Activated CD4-positive, alpha-beta memory T cell treated with anti-CD3 and anti-CD28 coated beads for 36 hours (primary cell): ENCODE measurements around the gene PAXX. TPM values are rescaled to one million over a fixed set of nuclear protein-coding genes. Genes with fewer than 3 reads are reported as not detected.

Experiments used
- CTCF ChIA-PET: fragments of 350-600 bp; sonication (Branson Sonifier 250); formaldehyde crosslinking; loops from one replicate; lab custom pipeline; 2021; ENCODE audit warnings: antibody characterized with exemption, inconsistent platforms; lab: Charles Lee
- POLR2A ChIA-PET: fragments of 350-600 bp; sonication (Branson Sonifier 250); formaldehyde crosslinking; loops from one replicate; lab custom pipeline; 2021; ENCODE audit warnings: antibody characterized with exemption; lab: Charles Lee
- DNase-seq: peaks from one replicate; pipeline ENCODE4 v3.0.0-alpha.2; 2020
- H3K27ac Mint-ChIP-seq: one replicate; pipeline ENCODE4 v1.8.0; 2021; ENCODE audit warnings: mixed read lengths
- H3K27me3 Mint-ChIP-seq: one replicate; pipeline ENCODE4 v1.8.0; 2021; ENCODE audit warnings: mixed read lengths
- H3K36me3 Mint-ChIP-seq: one replicate; pipeline ENCODE4 v1.8.0; 2021; ENCODE audit warnings: mixed read lengths
- H3K4me1 Mint-ChIP-seq: one replicate; pipeline ENCODE4 v1.8.0; 2021; ENCODE audit warnings: low read depth, mixed read lengths
- H3K4me3 Mint-ChIP-seq: one replicate; pipeline ENCODE4 v1.8.0; 2021; ENCODE audit warnings: mild to moderate bottlenecking, mixed read lengths
- H3K9me3 Mint-ChIP-seq: one replicate; pipeline ENCODE4 v1.8.0; 2021; ENCODE audit warnings: mixed read lengths
- intact Hi-C: fragments of 100-400 bp; cut with micrococcal nuclease; formaldehyde crosslinking; loops from one replicate; pipeline ENCODE4 v1.15.1; 2023
- total RNA-seq, 2 experiments: library from RNA; stranded (reverse); gene quantifications; one replicate each; pipeline ENCODE4 v1.2.3, GENCODE V29; 2021

The PAXX gene
- total RNA-seq, 2 experiments from 2014 or later: 71.0 to 71.2 TPM

DNA sequence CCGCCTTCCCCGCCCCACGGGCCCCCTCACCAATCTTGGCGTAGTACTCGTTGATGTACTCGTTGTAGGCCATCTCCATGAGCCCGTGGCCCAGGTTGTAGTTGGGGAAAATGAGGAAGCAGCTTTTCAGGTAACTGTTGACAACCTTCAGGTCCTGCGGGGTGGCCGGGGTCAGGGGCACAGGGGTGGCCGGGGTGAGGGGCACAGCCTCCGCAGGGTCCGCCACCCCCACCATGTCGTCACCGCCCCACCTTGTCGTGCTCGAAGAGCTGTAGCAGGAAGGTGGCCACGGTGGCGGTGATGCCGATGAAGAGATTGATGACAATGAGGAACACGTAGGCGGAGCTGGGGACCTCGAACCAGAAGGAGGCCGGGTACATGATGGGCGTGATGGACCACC is 18.9 kb downstream of the PAXX start:
- POLR2A ChIA-PET: no interaction called here
- CTCF ChIA-PET: interaction anchor here (1.3 kb wide), 1 partner anchor 24 kb away, joined by 4 read pairs; no protein-coding TSS in a partner anchor
- intact Hi-C loops: no loop called here
- DNase-seq: no peak
- Mint-ChIP-seq H3K4me1 (peaks cover 2% of the 10 kb centered on the region), H3K9me3 (no peaks in the 10 kb centered on the region), H3K36me3 (no peaks in the 10 kb centered on the region), H3K4me3 (no peak overlapping the region), H3K27ac (no peak overlapping the region), H3K27me3 (no peaks in the 10 kb centered on the region)

GRCh38 chr9:137011907-137012675 is 19.9 kb downstream of the PAXX start:
- no peaks in the 10 kb centered on the region for H3K4me1 Mint-ChIP-seq
- no peak overlapping the region for H3K4me3 Mint-ChIP-seq
- no peaks in the 10 kb centered on the region for H3K27me3 Mint-ChIP-seq
- CTCF ChIA-PET: interaction anchor here (1.3 kb wide), 1 partner anchor 23 kb away, joined by 4 read pairs; no protein-coding TSS in a partner anchor
- no peaks in the 10 kb centered on the region for H3K9me3 Mint-ChIP-seq
- no peaks in the 10 kb centered on the region for H3K36me3 Mint-ChIP-seq
- POLR2A ChIA-PET: no interaction called here
- H3K27ac Mint-ChIP-seq: no peak overlapping the region
- no peak for DNase-seq
- intact Hi-C loops: no loop called here

DNA sequence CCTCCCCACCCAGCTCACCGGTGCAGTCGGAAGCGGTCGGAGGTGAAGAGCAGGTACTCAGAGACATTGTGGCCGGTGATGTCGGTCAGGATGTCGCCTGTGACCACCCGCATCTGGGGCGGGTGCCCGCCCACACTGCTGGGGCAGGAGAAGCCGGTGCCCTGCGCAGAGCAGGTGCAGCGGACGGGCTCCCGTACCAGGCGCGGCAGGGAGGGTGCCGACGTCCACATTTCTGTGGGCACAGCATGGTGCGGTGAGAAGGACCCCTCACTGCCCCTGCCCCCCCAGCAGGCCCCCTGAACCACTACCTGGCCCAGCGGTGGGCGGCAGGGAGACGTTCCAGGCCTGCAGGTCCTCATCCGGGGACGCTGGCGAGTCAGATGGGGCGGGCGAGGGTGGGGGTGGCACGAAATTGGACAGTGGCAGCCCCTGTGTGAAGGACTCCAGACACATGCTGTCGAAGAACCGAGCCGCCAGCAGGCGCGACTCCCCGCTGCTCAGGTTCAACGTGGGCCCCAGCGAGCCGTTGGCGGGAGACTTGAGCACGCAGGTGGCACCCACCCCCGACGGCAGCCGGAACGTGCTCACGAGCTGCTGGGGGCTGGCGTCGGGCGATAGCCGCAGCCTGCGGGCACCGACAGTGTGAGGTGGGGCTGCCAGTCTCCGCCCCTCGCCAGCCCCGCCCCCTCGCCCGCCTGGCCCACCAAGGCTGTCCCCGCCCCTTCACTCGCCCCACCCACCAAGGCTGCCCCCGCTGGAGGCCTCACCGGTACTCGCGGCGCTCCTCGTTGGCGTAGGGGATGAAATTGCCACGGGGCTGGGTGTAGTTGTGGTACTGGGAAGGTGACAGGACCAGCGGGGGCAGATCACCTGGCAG is 20.7 kb downstream of the PAXX start:
- CTCF ChIA-PET: interaction anchor here (1.3 kb wide), 1 partner anchor 22 kb away, joined by 4 read pairs; no protein-coding TSS in a partner anchor
- H3K36me3 Mint-ChIP-seq: no peaks in the 10 kb centered on the region
- POLR2A ChIA-PET: no interaction called here

DNA sequence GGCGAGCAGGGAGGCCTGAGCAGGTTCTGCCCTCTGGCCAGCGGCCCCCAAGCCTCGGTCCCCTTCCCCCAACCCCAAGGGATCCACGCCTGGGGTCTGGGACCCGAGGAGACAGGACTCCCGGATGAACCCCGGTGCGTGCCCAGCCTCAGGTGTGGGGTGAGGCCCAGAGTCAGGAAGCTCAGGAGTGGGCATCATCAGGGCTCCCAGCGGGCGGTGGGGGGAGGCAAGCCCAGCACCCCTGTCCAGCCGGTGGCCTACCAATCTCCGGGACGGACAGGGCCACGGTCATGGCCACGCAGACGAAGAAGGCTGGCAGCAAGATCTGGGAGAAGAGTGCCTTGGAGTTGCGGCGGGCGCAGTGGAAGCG is 21.3 kb downstream of the PAXX start:
- no peak for DNase-seq
- Mint-ChIP-seq H3K9me3 (no peaks in the 10 kb centered on the region), H3K4me3 (no peak overlapping the region), H3K27me3 (no peaks in the 10 kb centered on the region), H3K4me1 (no peaks in the 10 kb centered on the region), H3K36me3 (no peaks in the 10 kb centered on the region), H3K27ac (no peak overlapping the region)
- ChIA-PET CTCF (no interaction called here), POLR2A (no interaction called here)
- intact Hi-C loops: no loop called here

More for the DNA sequence above, 20.7 kb downstream of the PAXX start:
- H3K9me3 Mint-ChIP-seq: no peaks in the 10 kb centered on the region
- no peaks in the 10 kb centered on the region for H3K27me3 Mint-ChIP-seq
- no peak overlapping the region for H3K4me3 Mint-ChIP-seq
- H3K4me1 Mint-ChIP-seq: no peaks in the 10 kb centered on the region
- H3K27ac Mint-ChIP-seq: no peak overlapping the region
- no peak for DNase-seq
- intact Hi-C loops: no loop called here

DNA sequence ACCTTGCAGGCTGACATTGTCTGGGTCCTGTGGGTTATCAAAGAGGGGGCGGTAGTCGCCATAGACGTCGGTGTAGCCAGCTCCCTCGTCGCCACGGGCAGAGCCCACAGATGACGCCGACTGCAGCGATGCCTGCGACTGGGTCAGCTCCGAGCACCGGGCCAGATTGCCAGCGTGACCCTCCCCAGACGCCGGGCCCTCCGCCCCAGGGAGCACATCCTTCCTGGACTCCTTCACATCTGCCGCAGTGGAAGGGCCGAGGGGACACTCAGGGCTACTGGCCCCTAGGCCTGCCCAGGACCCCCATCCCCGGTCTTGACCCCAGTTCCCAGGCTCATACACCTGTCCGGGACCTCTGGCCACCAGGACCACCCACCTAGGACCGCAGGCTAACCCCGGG is 21.9 kb downstream of the PAXX start:
- Mint-ChIP-seq H3K36me3 (no peaks in the 10 kb centered on the region), H3K4me1 (no peaks in the 10 kb centered on the region), H3K9me3 (no peaks in the 10 kb centered on the region), H3K27me3 (no peaks in the 10 kb centered on the region), H3K4me3 (no peak overlapping the region), H3K27ac (no peak overlapping the region)
- no peak for DNase-seq
- ChIA-PET CTCF (interaction anchor here (1.6 kb wide), 1 partner anchor 15 kb away, joined by 4 read pairs; no protein-coding TSS in a partner anchor), POLR2A (no interaction called here)
- intact Hi-C loops: no loop called here

GRCh38 chr9:137014776-137015539 is 22.7 kb downstream of the PAXX start:
- Mint-ChIP-seq H3K4me1 (no peaks in the 10 kb centered on the region), H3K27me3 (no peaks in the 10 kb centered on the region), H3K9me3 (no peaks in the 10 kb centered on the region), H3K4me3 (no peak overlapping the region), H3K27ac (no peak overlapping the region), H3K36me3 (no peaks in the 10 kb centered on the region)
- POLR2A ChIA-PET: no interaction called here
- CTCF ChIA-PET: interaction anchor here (1.6 kb wide), 1 partner anchor 14 kb away, joined by 4 read pairs; no protein-coding TSS in a partner anchor
- intact Hi-C loops: no loop called here
- no peak for DNase-seq

GRCh38 chr9:137015540-137015930 is 23.3 kb downstream of the PAXX start:
- Mint-ChIP-seq H3K27me3 (no peaks in the 10 kb centered on the region), H3K36me3 (no peaks in the 10 kb centered on the region), H3K27ac (no peak overlapping the region), H3K4me3 (no peak overlapping the region), H3K9me3 (no peaks in the 10 kb centered on the region), H3K4me1 (no peaks in the 10 kb centered on the region)
- CTCF ChIA-PET: interaction anchor here (1.6 kb wide), 1 partner anchor 14 kb away, joined by 4 read pairs; no protein-coding TSS in a partner anchor
- POLR2A ChIA-PET: no interaction called here
- intact Hi-C loops: no loop called here
- DNase-seq: no peak

DNA sequence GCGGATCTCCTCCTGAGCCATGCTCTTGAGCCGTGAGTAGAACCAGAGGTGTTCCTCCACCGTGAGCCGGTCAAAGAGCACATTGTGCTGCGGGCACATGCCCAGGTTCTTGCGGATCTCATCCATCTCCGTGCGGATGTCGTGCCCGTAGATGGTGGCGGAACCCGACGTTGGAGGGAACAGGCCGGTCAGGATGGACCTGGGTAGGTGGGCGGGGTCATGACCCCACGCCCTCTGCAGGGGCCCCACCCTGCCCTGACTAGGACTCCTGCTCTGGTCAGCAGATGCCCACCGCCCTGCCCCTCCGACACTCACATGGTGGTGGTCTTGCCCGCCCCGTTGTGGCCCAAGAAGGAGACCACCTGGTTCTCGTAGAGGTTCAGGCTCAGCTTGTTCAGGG is 23.8 kb downstream of the PAXX start:
- ChIA-PET CTCF (no interaction called here), POLR2A (no interaction called here)
- Mint-ChIP-seq H3K4me3 (no peak overlapping the region), H3K4me1 (no peaks in the 10 kb centered on the region), H3K9me3 (no peaks in the 10 kb centered on the region), H3K27ac (no peak overlapping the region), H3K27me3 (no peaks in the 10 kb centered on the region), H3K36me3 (no peaks in the 10 kb centered on the region)
- no peak for DNase-seq
- intact Hi-C loops: no loop called here

DNA sequence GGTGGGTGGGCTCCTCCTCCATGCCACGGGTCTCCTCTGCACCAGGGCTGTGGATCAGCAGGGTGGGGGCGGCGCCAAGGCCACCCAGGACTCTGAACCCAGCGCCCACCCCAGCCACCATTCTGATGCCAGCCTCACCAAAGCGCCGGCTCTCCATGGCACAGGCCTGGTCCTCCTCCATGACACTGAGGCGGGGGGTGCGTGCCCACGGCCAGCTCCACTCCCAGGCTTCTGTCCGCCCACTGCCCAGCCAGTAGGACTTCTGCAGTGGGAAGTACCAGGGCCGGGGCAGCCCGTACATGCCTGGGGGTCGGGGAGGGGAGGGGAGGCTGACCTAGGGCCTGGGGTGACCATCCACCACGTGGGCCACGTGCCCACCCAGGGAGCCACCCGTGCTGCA is 24.2 kb downstream of the PAXX start:
- ChIA-PET POLR2A (no interaction called here), CTCF (no interaction called here)
- no peaks in the 10 kb centered on the region for H3K4me1 Mint-ChIP-seq
- H3K27me3 Mint-ChIP-seq: no peaks in the 10 kb centered on the region
- DNase-seq: no peak
- H3K9me3 Mint-ChIP-seq: no peaks in the 10 kb centered on the region
- no peak overlapping the region for H3K4me3 Mint-ChIP-seq
- intact Hi-C loops: no loop called here
- H3K36me3 Mint-ChIP-seq: no peaks in the 10 kb centered on the region
- no peak overlapping the region for H3K27ac Mint-ChIP-seq

DNA sequence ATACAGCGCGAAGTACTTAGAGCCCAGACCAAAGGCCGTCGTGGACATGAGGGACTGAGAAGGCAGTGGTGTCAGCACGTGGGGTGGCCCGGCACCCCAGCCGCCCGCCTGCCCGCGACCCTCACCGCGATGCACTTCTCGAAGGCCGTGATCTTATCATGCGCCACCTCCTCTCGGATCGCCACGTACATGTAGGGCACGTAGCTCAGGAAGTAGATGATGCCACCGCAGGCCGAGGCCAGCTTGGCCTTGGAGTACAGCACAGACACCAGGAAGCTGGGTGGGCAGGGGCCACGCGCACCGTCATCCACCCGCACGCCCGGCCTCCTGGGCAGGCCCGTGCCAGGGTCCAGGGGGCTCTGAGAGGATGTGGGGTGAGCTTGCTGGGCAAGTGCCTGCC is 24.8 kb downstream of the PAXX start:
- intact Hi-C loops: no loop called here
- no peak overlapping the region for H3K4me3 Mint-ChIP-seq
- ChIA-PET CTCF (no interaction called here), POLR2A (no interaction called here)
- no peaks in the 10 kb centered on the region for H3K27me3 Mint-ChIP-seq
- no peaks in the 10 kb centered on the region for H3K4me1 Mint-ChIP-seq
- no peak for DNase-seq
- H3K9me3 Mint-ChIP-seq: no peaks in the 10 kb centered on the region
- no peak overlapping the region for H3K27ac Mint-ChIP-seq
- no peaks in the 10 kb centered on the region for H3K36me3 Mint-ChIP-seq

DNA sequence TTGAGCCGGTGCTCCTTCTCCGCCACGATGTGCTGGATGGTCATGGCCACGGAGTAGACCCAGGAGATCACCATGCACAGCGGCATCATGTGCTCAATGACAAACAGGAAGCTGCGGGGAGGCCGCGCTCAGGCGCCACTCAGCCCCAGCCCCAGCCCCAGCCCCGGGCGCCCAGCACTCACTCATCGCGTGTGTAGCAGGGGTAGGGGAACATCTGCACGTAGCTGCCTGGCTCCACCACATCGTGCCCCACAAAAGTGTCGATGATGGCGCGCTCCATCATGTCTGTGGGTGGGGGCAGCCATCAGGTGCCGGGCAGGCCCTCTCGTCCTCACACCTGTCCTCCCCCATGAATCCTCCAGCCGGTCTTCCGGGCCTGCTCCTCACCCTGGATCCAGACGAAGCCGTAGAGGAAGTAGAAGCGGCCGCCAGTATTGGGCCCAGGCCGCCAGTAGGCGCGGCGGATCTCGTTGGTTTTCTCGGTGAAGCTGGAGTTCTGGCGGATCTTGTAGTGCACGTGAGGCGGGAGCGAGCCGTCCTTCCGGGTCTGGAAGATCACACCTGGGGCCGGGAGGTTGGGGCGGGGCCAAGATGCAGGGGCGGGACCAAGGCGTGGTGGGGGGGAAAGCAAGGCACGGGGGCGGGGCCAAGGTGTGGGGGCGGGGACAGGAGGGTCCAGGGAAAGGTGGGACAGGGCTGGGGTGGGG is 25.7 kb downstream of the PAXX start:
- no peaks in the 10 kb centered on the region for H3K36me3 Mint-ChIP-seq
- H3K4me3 Mint-ChIP-seq: no peak overlapping the region
- H3K27me3 Mint-ChIP-seq: no peaks in the 10 kb centered on the region
- H3K4me1 Mint-ChIP-seq: no peaks in the 10 kb centered on the region
- ChIA-PET POLR2A (no interaction called here), CTCF (no interaction called here)
- H3K27ac Mint-ChIP-seq: no peak overlapping the region
- DNase-seq: no peak
- intact Hi-C loops: no loop called here
- H3K9me3 Mint-ChIP-seq: no peaks in the 10 kb centered on the region
